HG03280 (cell line): ENCODE results near the gene COMMD1.
"Not testable (repeated sequence)": the region's sequence is repeated elsewhere in the genome, so short reads cannot be mapped to it uniquely, and the experiment has no call there.

ENCODE experiments used
- ATAC-seq: cut with Tn5 transposase; IDR thresholded peaks from one replicate; pipeline ENCODE4 v1.9.1; 2021; ENCODE audit warnings: mild to moderate bottlenecking, moderate library complexity; ENCODE audit not compliant: unreplicated experiment

Gene COMMD1

GRCh38 chr2:62065243-62065642, 159.8 kb downstream of the COMMD1 start:
- no peak for ATAC-seq

DNA sequence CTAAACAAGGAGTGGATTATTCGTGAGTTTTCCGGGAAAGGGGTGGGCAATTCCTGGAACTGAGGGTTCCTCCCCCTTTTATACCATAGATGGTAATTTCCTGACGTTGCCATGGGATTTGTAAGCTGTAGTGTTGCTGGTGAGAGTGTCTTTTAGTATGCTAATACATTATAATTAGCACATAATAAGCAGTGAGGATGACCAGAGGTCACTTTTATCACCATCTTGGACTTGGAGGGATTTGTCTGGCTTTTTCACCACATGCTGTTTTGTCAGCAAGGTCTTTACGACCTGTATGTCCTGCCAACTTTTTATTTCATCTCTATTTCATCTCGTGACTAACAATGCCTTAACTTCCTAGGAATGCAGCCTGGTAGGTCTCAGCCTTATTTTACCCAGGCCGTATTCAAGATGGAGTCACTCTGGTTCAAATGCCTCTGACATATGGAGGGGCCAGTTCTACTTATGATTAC, 165.7 kb downstream of the COMMD1 start:
- no peak for ATAC-seq

- ATAC-seq, result no peak
Measured at GRCh38 chr2:62071760-62072680, 166.5 kb downstream of the COMMD1 start.

DNA sequence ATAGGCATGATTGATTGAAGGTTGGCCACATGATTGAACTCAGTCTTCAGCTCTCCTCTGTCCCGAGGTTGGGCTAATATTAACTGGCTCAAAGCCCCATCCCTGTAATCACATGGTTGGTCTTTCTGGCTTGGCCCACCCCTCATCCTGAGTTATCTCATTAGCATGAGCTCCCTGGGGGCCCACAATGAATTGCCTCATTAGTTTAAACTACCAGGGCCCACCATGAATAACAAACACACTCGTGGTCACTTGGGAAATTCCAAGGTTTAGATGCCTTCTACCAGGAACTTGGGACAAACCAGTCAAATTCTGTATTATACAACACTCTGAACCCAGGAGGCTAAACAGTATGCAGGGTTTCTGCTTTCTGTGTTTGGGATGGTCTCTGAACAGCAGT, 168.8 kb downstream of the COMMD1 start:
- ATAC-seq, result no peak

- ATAC-seq, result no peak
Measured at GRCh38 chr2:62076980-62077638, 171.6 kb downstream of the COMMD1 start.

DNA sequence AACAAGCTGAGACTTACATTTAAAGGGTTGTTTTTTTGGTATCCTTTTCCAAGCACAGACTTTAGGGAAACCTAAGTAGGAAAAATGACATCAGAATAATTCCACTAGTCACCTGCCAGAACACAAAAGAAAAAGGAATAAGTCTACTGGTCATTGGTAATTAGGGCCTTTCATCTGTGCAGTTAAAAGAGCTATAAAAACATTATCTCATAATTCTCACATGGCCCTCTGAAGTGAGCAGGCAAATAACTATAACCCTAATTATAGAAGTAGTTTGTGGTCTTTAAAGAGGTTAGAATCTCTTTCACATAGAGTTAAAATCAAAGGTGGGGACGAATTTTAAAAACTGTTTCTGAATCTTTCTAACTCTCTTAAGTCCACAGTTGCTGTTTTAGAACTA, 179.3 kb downstream of the COMMD1 start:
- no peak for ATAC-seq

- no peak for ATAC-seq
Measured at GRCh38 chr2:62089658-62090057, 184.2 kb downstream of the COMMD1 start.

GRCh38 chr2:62091471-62091870, 186.0 kb downstream of the COMMD1 start:
- no peak for ATAC-seq

- peak; percentile 16 for ATAC-seq
Measured at GRCh38 chr2:62099050-62099449, 193.6 kb downstream of the COMMD1 start.

- ATAC-seq, result peak; percentile 74
Measured at GRCh38 chr2:62099523-62100175, 194.2 kb downstream of the COMMD1 start.

- ATAC-seq, result no peak
Measured at GRCh38 chr2:62101886-62102285, 196.4 kb downstream of the COMMD1 start.

- ATAC-seq, result no peak
Measured at GRCh38 chr2:62102402-62102920, 197.0 kb downstream of the COMMD1 start.

- ATAC-seq, result no peak
Measured at GRCh38 chr2:62109554-62109953, 204.1 kb downstream of the COMMD1 start.

GRCh38 chr2:62110415-62111025, 205.0 kb downstream of the COMMD1 start:
- no peak for ATAC-seq

DNA sequence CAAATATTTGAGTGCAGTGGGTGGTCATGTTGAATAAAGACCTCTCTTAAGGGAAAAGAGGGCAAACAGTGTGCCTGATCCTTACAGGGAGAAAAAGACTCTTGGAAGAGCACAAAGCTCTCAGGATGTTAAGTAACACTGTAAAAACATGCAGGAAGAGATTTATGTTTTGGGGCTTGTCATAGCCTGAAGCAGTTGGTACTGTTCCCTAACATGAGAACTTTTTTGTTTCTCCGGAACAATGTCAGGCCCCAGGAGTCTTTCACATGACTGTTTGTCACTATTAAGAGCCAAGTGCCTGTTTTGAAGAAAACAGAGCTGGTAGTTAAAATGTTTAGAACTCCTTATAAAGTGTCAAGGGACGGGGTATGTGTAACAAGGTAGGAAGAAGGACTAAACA, 206.7 kb downstream of the COMMD1 start:
- ATAC-seq, result no peak

DNA sequence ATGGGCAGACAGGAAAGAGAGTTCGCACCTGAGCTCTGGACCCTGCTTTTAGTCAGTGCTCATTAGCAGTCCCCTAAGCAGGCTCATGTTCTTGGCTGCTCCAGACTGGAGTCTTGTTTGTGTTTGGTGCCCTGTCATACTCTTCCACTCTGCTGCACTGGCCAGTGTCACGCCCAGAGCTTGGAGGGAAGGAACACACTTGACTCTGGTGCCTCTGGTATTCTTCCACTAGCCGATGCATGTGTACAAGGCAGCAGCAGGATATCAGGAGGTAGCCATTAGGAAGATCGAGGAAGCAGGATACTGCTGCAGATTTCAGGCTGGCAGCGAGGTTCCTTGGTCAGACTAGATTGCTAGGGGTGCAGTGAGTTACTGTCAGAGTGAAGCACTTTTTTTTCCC, 209.1 kb downstream of the COMMD1 start:
- no peak for ATAC-seq

DNA sequence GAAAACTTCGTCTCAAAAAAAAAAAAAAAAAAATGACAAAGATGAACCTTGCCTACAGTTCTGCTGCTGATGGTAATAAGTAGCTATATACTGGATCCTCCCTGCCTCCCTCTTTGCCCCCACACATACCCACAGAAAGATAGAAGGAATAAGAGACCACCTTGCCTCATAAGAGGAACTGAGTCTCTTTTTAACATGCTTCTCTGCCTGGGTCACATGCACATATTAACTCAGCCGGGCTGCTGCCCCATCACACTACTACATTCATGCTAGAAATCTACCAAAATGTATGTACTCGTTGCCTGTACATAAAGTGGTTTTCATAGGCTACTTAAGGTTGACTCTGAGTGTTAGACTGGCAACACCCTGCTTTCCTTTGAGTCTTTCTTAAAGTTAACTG, 211.5 kb downstream of the COMMD1 start:
- no peak for ATAC-seq

GRCh38 chr2:62118160-62118559, 212.7 kb downstream of the COMMD1 start:
- no peak for ATAC-seq

DNA sequence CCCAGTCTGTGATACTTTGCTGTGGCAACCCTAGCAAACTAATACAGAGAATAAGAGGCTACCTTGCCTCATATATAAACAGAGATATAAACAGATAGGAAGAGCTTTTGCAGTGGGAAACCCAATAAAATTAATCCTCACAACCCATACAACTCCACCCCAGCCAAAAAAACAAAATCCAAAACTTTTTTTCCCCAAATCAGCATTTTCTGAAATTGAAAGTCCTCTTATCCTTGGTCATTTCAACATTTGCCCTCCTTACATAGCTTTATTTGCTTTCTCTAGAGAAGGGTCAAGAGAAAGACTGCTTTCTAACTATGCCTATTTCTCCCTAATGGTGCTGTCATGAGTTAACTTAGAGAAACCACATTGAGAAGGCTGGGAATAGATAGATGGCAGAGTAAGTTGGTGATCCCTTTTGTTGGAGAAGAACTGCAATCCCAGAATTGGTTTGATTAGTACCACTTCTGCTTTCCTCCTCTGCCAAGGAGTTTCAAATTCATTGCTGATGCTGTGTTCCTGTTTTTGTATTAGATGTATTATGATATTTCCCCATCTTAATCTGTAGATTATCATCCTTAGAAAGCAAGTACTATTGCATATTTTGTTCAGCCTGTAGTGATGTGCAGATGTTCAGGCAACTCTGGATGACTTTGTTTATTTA, 214.0 kb downstream of the COMMD1 start:
- no peak for ATAC-seq

DNA sequence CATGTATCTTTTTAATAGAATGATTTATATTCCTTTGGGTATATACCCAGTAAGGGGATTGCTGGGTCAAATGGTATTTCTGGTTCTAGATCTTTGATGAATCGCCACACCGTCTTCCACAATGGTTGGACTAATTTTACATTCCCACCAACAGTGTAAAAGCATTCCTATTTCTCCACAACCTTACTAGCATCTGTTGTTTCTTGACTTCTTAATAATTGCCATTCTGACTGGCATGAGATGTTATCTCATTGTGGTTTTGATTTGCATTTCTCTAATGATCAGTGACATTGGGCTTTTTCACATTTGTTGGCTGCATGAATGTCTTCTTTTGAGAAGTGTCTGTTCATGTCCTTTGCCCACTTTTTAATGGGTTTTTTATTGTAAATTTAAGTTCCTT, 220.8 kb downstream of the COMMD1 start:
- ATAC-seq, result not testable (repeated sequence)
